Gastroesophageal sphincter (tissue), 4 donors: ENCODE measurements around the gene FBXO42. TPM values are rescaled to one million over a fixed set of nuclear protein-coding genes. Genes with fewer than 3 reads are reported as not detected.

Source experiments
- ATAC-seq: fragments of 150-250 bp; one replicate; pipeline ENCODE4 v1.9.1; 2016; ENCODE audit warnings: mild to moderate bottlenecking, moderate library complexity
- H3K27ac ChIP-seq, 4 donors: fragments of 200-600 bp; sonication (generic) in 3 of 4; 1 replicate in 3 of 4; 2 replicates in 1 of 4; pipeline ENCODE4 v1.5.1; 2016 to 2019
- H3K27me3 ChIP-seq: fragments of 200-600 bp; sonication (generic); one replicate; pipeline ENCODE4 v1.5.1; 2019
- H3K36me3 ChIP-seq, 2 donors: fragments of 200-600 bp; sonication (generic); one replicate each; pipeline ENCODE4 v1.5.1; 2019; ENCODE audit warnings: control low read depth in 1 of 2
- H3K4me1 ChIP-seq, 3 donors: fragments of 200-600 bp; sonication (generic); 1 replicate in 2 of 3; 2 replicates in 1 of 3; pipeline ENCODE4 v1.5.1; 2016 to 2019; ENCODE audit warnings: control low read depth in 2 of 3
- H3K4me3 ChIP-seq, 2 donors: fragments of 200-600 bp; sonication (generic); one replicate each; pipeline ENCODE4 v1.5.1; 2019; ENCODE audit warnings: mild to moderate bottlenecking in 1 of 2, moderate library complexity in 1 of 2
- H3K9me3 ChIP-seq, 3 donors: fragments of 200-600 bp; sonication (generic); one replicate each; pipeline ENCODE4 v1.5.1; 2017 to 2019; ENCODE audit warnings: control low read depth in 2 of 3
- CTCF ChIP-seq, 4 experiments: fragments of 200-600 bp in 2 of 4; fragments of 450-650 bp in 2 of 4; sonication (generic) in 1 of 4; IDR thresholded peaks; one replicate each; pipeline ENCODE4 v1.5.1; 2017 to 2019; ENCODE audit warnings: antibody characterized with exemption in 4 of 4, mild to moderate bottlenecking in 2 of 4, moderate library complexity in 2 of 4
- EP300 ChIP-seq: sonication (generic); formaldehyde crosslinking; IDR thresholded peaks from one replicate; pipeline ENCODE4 v1.6.1; 2017; ENCODE audit warnings: antibody characterized with exemption, mild to moderate bottlenecking
- POLR2A ChIP-seq, 2 donors: fragments of 450-650 bp; IDR thresholded peaks; one replicate each; pipeline ENCODE4 v1.6.1; 2017; ENCODE audit warnings: antibody characterized with exemption in 2 of 2, mild to moderate bottlenecking in 2 of 2, moderate library complexity in 1 of 2
- POLR2AphosphoS5 ChIP-seq: sonication (generic); formaldehyde crosslinking; IDR thresholded peaks from one replicate; pipeline ENCODE4 v1.6.1; 2017; ENCODE audit warnings: antibody characterized with exemption
- WGBS, 2 donors: methylation state at CpG; one replicate each; pipeline ENCODE4 v1.1.5; 2018; ENCODE audit warnings: low coverage in 1 of 2; 5-methylcytosine and 5-hydroxymethylcytosine counted together
- total RNA-seq, 4 donors: library from RNA; depleted of rRNA; stranded (reverse); fragments of >200 nt; gene quantifications; one replicate each; pipeline ENCODE4 v1.1.0, GENCODE V29; 2016

Gene FBXO42
- total RNA-seq, 4 donors from 2014 or later, result 26.8 to 33.0 (median 29.7) TPM

GRCh38 chr1:16342331-16343062, 9.8 kb downstream of the FBXO42 start:
- no peak for ATAC-seq
- H3K36me3 ChIP-seq, result peaks cover 0 to 12% of the 10 kb centered on the region in 2 donors
- no peak overlapping the region for H3K27ac ChIP-seq
- peaks cover 0 to 27% (median 0%) of the 10 kb centered on the region in 3 donors for H3K4me1 ChIP-seq
- 67 to 69% methylated on average over 3 to 8 of the region's 10 CpGs for WGBS, 2 donors
- TF ChIP-seq POLR2A (IDR thresholded peaks at IDR 0.05) (no peak), CTCF (IDR thresholded peaks at IDR 0.05) (no peak), EP300 (no peak), POLR2AphosphoS5 (no peak)
- H3K4me3 ChIP-seq, result no peak overlapping the region
- H3K27me3 ChIP-seq, result no peaks in the 10 kb centered on the region
- H3K9me3 ChIP-seq, result no peaks in the 10 kb centered on the region

- Histone ChIP-seq H3K27me3 (no peaks in the 10 kb centered on the region), H3K9me3 (no peaks in the 10 kb centered on the region), H3K4me3 (no peak overlapping the region), H3K36me3 (peaks cover 0 to 12% of the 10 kb centered on the region in 2 donors), H3K27ac (no peak overlapping the region), H3K4me1 (peaks cover 0 to 33% (median 4%) of the 10 kb centered on the region in 3 donors)
- no peak for ATAC-seq
- WGBS, 2 donors, result 91 to 100% methylated on average over 1 of the region's 1 CpG
- TF ChIP-seq POLR2AphosphoS5 (no peak), EP300 (no peak), POLR2A (IDR thresholded peaks at IDR 0.05) (no peak)
Observed at GRCh38 chr1:16340673-16341072, 11.6 kb downstream of the FBXO42 start.

- 88 to 100% methylated on average over 2 to 4 of the region's 5 CpGs for WGBS, 2 donors
- H3K27me3 ChIP-seq, result no peaks in the 10 kb centered on the region
- TF ChIP-seq CTCF (IDR thresholded peaks at IDR 0.05) (no peak), EP300 (no peak), POLR2A (IDR thresholded peaks at IDR 0.05) (no peak), POLR2AphosphoS5 (no peak)
Observed at GRCh38 chr1:16338961-16339360, 13.3 kb downstream of the FBXO42 start.

GRCh38 chr1:16334655-16335340, 17.5 kb downstream of the FBXO42 start:
- no peak overlapping the region for H3K27ac ChIP-seq
- WGBS, 2 donors, result 88 to 100% methylated on average over 2 to 7 of the region's 7 CpGs
- H3K4me1 ChIP-seq, result peaks cover 0 to 53% (median 4%) of the 10 kb centered on the region in 3 donors
- no peaks in the 10 kb centered on the region for H3K36me3 ChIP-seq
- H3K27me3 ChIP-seq, result no peaks in the 10 kb centered on the region
- H3K9me3 ChIP-seq, result no peaks in the 10 kb centered on the region
- TF ChIP-seq POLR2A (IDR thresholded peaks at IDR 0.05) (no peak), CTCF (IDR thresholded peaks at IDR 0.05) (no peak)
- H3K4me3 ChIP-seq, result no peak overlapping the region
- ATAC-seq, result no peak

More at GRCh38 chr1:16338961-16339360, 13.3 kb downstream of the FBXO42 start:
- Histone ChIP-seq H3K4me3 (no peak overlapping the region), H3K9me3 (no peaks in the 10 kb centered on the region), H3K4me1 (peaks cover 0 to 44% (median 4%) of the 10 kb centered on the region in 3 donors), H3K27ac (no peak overlapping the region), H3K36me3 (peaks cover 0 to 12% of the 10 kb centered on the region in 2 donors)
- no peak for ATAC-seq

GRCh38 chr1:16326833-16327404, 25.4 kb downstream of the FBXO42 start:
- no peak for TF ChIP-seq POLR2A (IDR thresholded peaks at IDR 0.05)
- no peak for TF ChIP-seq CTCF (IDR thresholded peaks at IDR 0.05)
- no peak for TF ChIP-seq EP300
- no peak for TF ChIP-seq POLR2AphosphoS5
- no peak overlapping the region for H3K4me3 ChIP-seq
- no peak overlapping the region for H3K27ac ChIP-seq
- H3K36me3 ChIP-seq, result peaks cover 0 to 8% of the 10 kb centered on the region in 2 donors
- no peak for ATAC-seq
- peaks cover 0 to 56% (median 0%) of the 10 kb centered on the region in 3 donors for H3K4me1 ChIP-seq
- H3K27me3 ChIP-seq, result no peaks in the 10 kb centered on the region
- H3K9me3 ChIP-seq, result no peaks in the 10 kb centered on the region
- WGBS, 2 donors, result 78 to 87% methylated on average over 5 of the region's 5 CpGs
